Posterior vena cava (tissue), 2 donors: Measurements from ENCODE around the gene ZC2HC1B. TPM values are rescaled to one million over a fixed set of nuclear protein-coding genes. Genes with fewer than 3 reads are reported as not detected.
"Not testable (repeated sequence)": the region's sequence is repeated elsewhere in the genome, so short reads cannot be mapped to it uniquely, and the experiment has no call there.

Experiments used
- DNase-seq: peaks from one replicate; pipeline ENCODE4 v3.0.0-alpha.2; 2020; ENCODE audit warnings: low spot score
- intact Hi-C, 2 donors: fragments of 100-400 bp; cut with DNase I; formaldehyde crosslinking; loops; one replicate each; pipeline versions ENCODE4 v1.14.1 to v1.14.2; 2022 to 2023
- total RNA-seq, 2 donors: library from RNA; stranded (reverse); fragmentation: NEBNext Ultra II Directional; extraction: Animal tissue kit (Norgen Biotek cat#: 25700); gene quantifications; one replicate each; pipeline ENCODE4 v1.2.1, GENCODE V29; 2021
- donor health status: DM: yes; HTN: yes; CAD: no.
- donor health status: DM: yes; HTN: yes; CAD: no.

The ZC2HC1B gene
- total RNA-seq, 2 donors from 2014 or later: not detected

DNA sequence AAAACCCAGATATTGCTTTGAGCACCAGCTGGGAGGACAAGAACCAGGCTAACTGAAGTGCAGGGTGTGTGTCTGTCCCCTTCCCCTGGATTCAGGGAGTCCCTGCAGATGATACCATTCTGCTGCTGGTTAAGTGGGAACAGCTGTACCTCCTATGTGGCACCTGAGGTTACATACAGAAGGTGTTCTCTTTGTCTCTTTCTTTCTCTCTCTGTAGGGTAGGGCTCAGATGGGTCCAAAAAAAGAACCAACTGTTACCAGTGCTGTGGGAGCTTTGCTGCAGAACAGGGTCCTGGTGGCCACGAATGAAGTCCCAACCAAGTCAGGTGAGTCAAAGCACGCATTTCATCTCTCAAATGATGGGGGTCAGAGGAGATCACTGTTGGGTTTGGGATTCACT is 38.6 kb downstream of the ZC2HC1B start:
- intact Hi-C loops: no loop called here
- no peak for DNase-seq

DNA sequence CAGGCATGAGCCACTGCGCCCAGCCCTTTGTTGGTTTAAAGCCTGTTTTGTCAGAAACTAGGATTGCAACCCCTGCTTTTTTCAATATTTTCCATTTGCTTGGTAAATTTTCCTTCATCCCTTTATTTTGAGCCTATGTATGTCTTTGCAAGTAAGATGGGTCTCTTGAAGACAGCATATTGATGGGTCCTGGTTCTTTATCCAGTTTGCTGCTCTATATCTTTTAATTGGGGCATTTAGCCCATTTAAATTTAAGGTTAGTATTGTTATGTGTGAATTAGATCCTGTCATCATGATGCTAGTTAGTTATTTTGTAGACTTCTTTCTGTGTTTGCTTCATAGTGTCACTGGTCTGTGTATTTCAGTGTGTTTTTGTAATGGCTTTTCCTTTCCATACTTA is 46.8 kb downstream of the ZC2HC1B start:
- no peak for DNase-seq
- intact Hi-C loops: no loop called here

DNA sequence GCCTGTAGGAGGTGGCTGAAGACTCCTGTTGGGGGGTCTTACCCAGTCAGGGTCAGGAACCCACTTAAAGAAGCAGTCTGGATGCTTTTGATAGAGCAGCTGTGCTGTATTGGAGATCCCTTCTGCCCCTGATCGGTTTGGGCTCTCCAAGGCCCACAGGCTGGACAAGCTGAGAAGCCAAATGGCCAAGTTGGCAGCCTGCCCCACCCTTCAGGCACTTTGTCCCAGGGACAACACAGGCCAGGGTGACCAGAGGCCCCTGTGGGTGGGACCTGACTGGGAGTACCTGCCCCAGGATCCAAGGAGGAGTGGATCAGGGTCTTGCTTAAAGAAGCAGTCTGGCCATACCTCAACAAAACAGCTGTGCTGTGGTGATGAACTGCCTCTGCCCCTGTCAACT is 48.4 kb downstream of the ZC2HC1B start:
- intact Hi-C loops: no loop called here
- DNase-seq: no peak

GRCh38 chr6:143917026-143917425 is 52.8 kb downstream of the ZC2HC1B start:
- DNase-seq, intact Hi-C loops: not testable (repeated sequence)

- intact Hi-C loops: no loop called here
- DNase-seq: no peak
Observed at GRCh38 chr6:143928853-143929252, 64.6 kb downstream of the ZC2HC1B start.

- DNase-seq: no peak
- intact Hi-C loops: loop anchor here in 1 of 2 donors (10.0 kb wide), 1 partner anchor 1895 kb away; no protein-coding TSS in a partner anchor
Observed at GRCh38 chr6:143929975-143930374, 65.7 kb downstream of the ZC2HC1B start.

DNA sequence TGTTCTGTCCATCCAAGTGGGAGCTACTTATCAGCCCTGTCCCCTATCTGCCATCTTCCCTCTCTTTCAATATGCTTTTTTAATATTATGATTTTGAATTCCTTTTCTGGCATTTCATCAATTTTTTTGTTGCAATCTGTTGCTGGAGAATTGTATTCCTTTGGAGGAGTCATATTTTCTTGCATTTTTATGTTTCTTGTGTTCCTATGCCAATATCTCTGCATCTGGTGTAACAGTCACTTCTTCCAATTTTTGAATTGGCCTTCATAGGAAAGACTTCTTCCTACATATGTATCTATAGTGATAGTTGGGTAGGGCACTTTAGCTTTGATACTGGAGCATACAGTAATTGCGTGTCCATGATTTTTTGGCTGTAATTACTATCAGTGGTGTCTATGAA is 70.1 kb downstream of the ZC2HC1B start:
- DNase-seq: no peak
- intact Hi-C loops: loop anchor here in 1 of 2 donors (10.0 kb wide), 1 partner anchor 1890 kb away; no protein-coding TSS in a partner anchor

DNA sequence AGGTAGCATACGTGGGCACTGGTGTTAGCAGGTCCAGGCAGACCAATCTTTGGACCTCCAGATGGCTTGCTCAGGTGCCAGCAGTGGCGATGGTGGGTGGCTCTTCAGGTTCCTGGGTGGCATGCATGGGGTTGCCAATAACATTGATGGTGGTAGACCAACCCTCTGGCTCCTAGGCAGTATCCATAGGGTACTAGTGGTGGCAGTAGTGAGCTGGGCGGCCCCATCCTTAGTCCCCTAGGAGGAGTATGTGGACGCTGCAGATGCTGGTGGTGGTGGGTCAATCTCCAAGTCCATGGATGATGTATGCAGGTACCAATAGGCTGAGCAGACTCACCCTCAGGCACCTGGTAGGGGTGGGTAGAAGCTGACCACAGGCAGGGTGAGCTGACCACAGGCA is 70.6 kb downstream of the ZC2HC1B start:
- intact Hi-C loops: loop anchor here in 1 of 2 donors (10.0 kb wide), 1 partner anchor 1890 kb away; no protein-coding TSS in a partner anchor
- DNase-seq: no peak

- intact Hi-C loops: loop anchor here in 1 of 2 donors (10.0 kb wide), 1 partner anchor 1888 kb away; no protein-coding TSS in a partner anchor
- DNase-seq: no peak
Observed at GRCh38 chr6:143936347-143936746, 72.1 kb downstream of the ZC2HC1B start.

GRCh38 chr6:143936778-143937667 is 72.7 kb downstream of the ZC2HC1B start:
- no peak for DNase-seq
- intact Hi-C loops: loop anchor here in 1 of 2 donors (10.0 kb wide), 1 partner anchor 1888 kb away; no protein-coding TSS in a partner anchor

GRCh38 chr6:143937668-143937970 is 73.3 kb downstream of the ZC2HC1B start:
- intact Hi-C loops: loop anchor here in 1 of 2 donors (10.0 kb wide), 1 partner anchor 1887 kb away; no protein-coding TSS in a partner anchor
- no peak for DNase-seq

DNA sequence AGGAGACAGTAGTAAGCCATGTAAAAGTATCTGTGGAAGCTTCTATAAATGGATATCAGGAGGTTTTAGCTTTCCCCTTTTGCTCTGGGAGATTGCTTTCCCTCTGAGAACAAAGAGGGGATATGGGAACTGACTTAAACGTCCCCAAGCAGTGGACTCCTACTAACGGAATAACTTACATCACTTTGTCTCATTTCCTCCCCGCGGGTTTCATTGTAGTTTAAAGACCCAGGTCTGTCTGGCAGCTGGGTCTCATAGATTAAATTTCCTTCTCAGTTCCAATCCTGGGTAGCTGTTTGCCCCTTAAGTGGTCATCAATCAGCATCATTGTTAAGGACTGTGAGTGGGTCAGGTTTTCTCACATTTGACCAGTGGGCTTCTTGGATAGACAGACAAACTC is 75.1 kb downstream of the ZC2HC1B start:
- DNase-seq: no peak
- intact Hi-C loops: loop anchor here in 1 of 2 donors (10.0 kb wide), 1 partner anchor 1885 kb away; no protein-coding TSS in a partner anchor

DNA sequence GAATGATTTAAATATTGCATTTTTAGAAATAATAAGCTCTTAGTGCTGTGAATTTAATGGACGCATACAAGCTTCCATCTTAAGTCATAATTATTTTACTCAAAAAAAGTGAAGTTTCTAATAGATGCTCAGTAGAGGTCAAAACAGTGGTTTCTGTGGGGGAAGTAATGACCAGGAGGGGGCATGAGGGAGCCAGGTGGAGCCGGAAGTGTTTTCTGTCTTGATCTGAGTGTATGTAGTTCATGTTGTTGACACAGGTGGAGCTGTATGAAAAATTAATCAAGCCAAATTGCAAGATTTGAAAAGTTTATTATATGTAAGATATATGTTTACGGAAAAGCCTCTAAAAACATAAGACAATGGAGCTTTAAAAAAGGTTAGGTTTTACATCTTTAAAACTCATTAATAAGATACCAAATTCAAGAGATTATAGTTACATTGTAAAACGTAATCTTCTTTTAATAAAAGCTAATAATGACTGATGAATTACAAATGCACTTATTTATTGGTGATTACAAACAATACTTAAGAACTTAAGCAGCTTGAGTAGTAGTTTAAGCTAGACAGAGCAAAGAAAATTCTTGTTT is 75.8 kb downstream of the ZC2HC1B start:
- intact Hi-C loops: loop anchor here in 1 of 2 donors (5.0 kb wide), 1 partner anchor 72 kb away; no protein-coding TSS in a partner anchor
- DNase-seq: no peak

DNA sequence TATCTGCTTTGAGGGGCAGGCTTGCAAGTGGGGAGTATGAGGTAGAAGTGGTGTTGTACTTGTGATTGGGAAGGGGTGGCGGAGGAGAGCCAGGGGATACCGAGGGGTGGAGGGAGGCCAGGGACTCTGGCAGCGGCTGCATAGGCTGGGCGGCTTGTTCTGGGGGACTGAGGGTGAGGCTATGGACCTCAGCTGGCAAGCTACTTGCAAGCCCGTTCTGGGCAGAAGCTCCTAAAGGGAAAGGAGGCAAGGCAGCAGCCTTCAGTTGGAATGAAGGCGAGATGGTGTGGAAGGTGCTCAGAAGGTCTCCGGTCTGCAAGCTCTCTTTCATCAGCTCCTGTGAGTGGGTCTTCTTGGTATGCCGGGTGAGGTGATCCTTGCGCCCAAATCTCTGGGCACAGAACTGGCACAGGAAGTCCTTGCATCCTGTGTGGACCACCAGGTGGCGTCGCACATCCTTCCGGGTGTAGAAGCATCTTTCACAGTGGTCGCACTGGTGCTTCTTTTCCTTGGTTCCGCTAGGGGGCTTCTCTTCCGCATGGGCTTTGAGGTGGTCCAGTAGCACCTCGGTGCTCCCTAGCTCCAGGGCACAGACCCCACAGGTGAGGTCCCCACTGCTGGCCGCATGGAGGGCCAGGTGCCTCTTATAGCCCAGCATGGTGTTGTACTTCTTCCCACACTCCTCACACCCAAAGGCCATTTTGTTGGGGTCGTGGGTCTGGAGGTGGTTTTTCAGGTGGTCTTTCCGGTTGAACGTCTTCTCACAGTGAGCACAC is 77.8 kb downstream of the ZC2HC1B start:
- intact Hi-C loops: loop anchor here in 1 of 2 donors (5.0 kb wide), 1 partner anchor 70 kb away; no protein-coding TSS in a partner anchor
- DNase-seq: no peak

- intact Hi-C loops: no loop called here
- no peak for DNase-seq
Observed at GRCh38 chr6:143948208-143948607, 83.9 kb downstream of the ZC2HC1B start.

DNA sequence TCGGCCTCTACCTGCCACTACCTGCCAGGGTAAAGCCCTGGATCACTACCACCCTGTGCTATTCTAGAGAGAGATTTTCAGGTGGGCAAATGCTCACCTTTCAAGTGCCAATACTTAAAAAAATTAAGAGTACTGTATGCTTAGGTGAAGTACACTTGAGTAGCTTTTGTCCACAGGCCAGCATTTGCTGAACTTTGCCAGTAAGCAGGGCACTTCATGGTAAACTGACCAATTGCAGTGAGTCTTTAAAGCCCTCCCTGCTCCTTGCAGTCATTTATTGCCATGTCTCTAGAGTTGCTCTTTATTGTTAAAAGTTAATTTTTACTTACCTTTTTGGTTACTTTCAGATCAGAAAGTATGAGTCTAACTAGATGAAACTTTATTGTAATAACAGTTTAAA is 85.3 kb downstream of the ZC2HC1B start:
- DNase-seq: no peak
- intact Hi-C loops: no loop called here

DNA sequence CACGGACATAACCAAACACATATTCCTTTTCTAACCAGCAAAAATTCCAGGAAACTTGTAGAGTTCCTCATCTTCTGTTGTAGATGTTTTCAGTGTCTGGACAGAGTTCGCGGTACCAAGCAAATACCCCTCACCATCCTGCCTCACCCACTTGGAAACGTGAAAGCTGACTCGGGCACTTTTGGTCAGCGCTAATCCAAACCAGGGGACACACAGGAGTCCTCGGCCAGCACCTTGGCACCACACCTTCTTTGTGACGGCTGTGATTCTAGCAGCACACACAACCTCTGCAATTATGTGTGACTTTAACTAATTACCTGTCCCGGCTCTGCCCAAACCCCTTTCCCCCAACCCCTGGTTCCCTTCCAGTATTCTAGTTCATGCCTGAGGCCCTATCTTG is 85.7 kb downstream of the ZC2HC1B start:
- DNase-seq: no peak
- intact Hi-C loops: no loop called here

GRCh38 chr6:143950875-143951274 is 86.6 kb downstream of the ZC2HC1B start:
- intact Hi-C loops: no loop called here
- DNase-seq: no peak

DNA sequence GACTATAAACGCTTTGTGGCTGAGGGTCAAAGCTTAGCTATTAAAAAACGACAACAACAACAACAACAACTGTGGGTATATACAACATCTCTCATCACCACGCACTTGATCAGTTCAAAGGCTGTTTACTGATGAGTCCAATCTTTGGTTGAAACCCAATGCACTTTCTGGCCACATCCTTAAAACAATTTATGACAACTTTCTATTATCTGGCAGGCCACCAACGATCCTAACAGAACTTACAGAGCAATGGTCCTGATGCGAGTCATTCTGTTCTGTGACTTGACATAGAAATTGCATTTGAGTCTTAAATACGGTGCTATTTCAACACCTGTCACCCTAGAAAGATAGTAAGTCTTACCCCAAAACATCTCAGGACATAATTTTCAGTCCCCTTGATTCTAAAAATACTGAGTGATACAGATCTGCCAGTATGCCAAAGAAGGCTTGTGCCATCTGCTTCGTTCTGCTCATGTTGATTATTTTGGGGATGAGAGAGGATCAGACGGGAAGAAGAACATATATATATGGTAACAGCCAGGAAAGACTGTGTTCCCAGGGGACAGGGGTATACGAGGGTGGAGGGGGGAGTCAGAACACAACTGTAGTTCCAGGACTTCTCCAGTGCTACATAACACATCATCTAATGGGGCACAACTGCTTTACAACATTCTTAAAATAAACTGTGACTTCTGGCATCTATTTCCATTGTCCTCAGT is 87.9 kb downstream of the ZC2HC1B start:
- no peak for DNase-seq
- intact Hi-C loops: no loop called here
